ENCODE results near the gene SEC11A. TPM values are rescaled to one million over a fixed set of nuclear protein-coding genes. Genes with fewer than 3 reads are reported as not detected.
"Not testable (repeated sequence)": the region's sequence is repeated elsewhere in the genome, so short reads cannot be mapped to it uniquely, and the experiment has no call there.

SEC11A gene
- polyA plus RNA-seq, 1 donor from 2014 or later: 158 TPM

GRCh38 chr15:84736375-84736774, 20.4 kb upstream of the SEC11A start:
- Histone ChIP-seq H3K9me3 (ENCODE audit: low read length) (no peaks in the 10 kb centered on the region), H3K79me2 (replicated peaks; ENCODE audit: insufficient read depth, low read length) (no peaks in the 10 kb centered on the region), H3F3A (ENCODE audit: insufficient read depth, low read length, poor library complexity, severe bottlenecking) (no peaks in the 10 kb centered on the region), H3K4me3 (ENCODE audit: low read length) (no peak overlapping the region), H3K9ac (ENCODE audit: low read length) (no peak overlapping the region), H3K27ac (ENCODE audit: low read length) (no peak overlapping the region), H2AFZ (ENCODE audit: low read depth, low read length) (no peak overlapping the region), H4K20me1 (ENCODE audit: insufficient read depth) (no peaks in the 10 kb centered on the region), H3K36me3 (ENCODE audit: insufficient read depth, low read length) (no peaks in the 10 kb centered on the region), H3K4me2 (ENCODE audit: low read length) (no peak overlapping the region), H3K27me3 (ENCODE audit: insufficient read depth, low read depth, low read length) (no peaks in the 10 kb centered on the region), H3K9me2 (ENCODE audit: insufficient read depth, low read length) (no peaks in the 10 kb centered on the region)
- TF ChIP-seq CTCF (IDR thresholded peaks at IDR 0.05; ENCODE audit: poor library complexity, severe bottlenecking) (no peak), EP300 (conservative IDR thresholded peaks at IDR 0.05; ENCODE audit: poor library complexity, severe bottlenecking) (no peak), RAD21 (conservative IDR thresholded peaks at IDR 0.05) (no peak), TAF1 (IDR thresholded peaks at IDR 0.05; ENCODE audit: low read depth) (no peak), MXI1 (conservative IDR thresholded peaks at IDR 0.05; ENCODE audit: poor library complexity, severe bottlenecking) (no peak), POLR2AphosphoS5 (IDR thresholded peaks at IDR 0.05) (no peak), EZH2 (IDR thresholded peaks at IDR 0.05; ENCODE audit: borderline replicate concordance, insufficient read depth, low read length, poor library complexity, severe bottlenecking) (no peak), SMC3 (conservative IDR thresholded peaks at IDR 0.05; ENCODE audit: poor library complexity) (no peak), REST (IDR thresholded peaks at IDR 0.05; ENCODE audit: borderline replicate concordance) (no peak)

- H3K9ac ChIP-seq (ENCODE audit: low read length); H4K20me1 ChIP-seq (ENCODE audit: insufficient read depth); H2AFZ ChIP-seq (ENCODE audit: low read depth, low read length); H3K4me3 ChIP-seq (ENCODE audit: low read length); H3K27me3 ChIP-seq (ENCODE audit: insufficient read depth, low read depth, low read length); H3K4me2 ChIP-seq (ENCODE audit: low read length); H3K9me2 ChIP-seq (ENCODE audit: insufficient read depth, low read length); H3K79me2 ChIP-seq (replicated peaks; ENCODE audit: insufficient read depth, low read length); H3F3A ChIP-seq (ENCODE audit: insufficient read depth, low read length, poor library complexity, severe bottlenecking); H3K27ac ChIP-seq (ENCODE audit: low read length); H3K36me3 ChIP-seq (ENCODE audit: insufficient read depth, low read length); H3K9me3 ChIP-seq (ENCODE audit: low read length): not testable (repeated sequence)
These were observed 19.6 kb upstream of the SEC11A start for GRCh38 chr15:84735480-84736061.
